A549 (cell line): ENCODE measurements around the gene GRPEL2. TPM values are rescaled to one million over a fixed set of nuclear protein-coding genes. Genes with fewer than 3 reads are reported as not detected.

Experiments used
- ATAC-seq, 2 experiments: fragments of 200-7000 bp in 1 of 2; fragments of >200 bp in 1 of 2; cut with Nextera tagmentation in 1 of 2; cut with Tn5 transposase in 1 of 2; 3 replicates each; pipeline versions ENCODE4 v1.8.0 to v1.9.1; 2018 to 2020; ENCODE audit warnings: mild to moderate bottlenecking in 1 of 2, moderate library complexity in 1 of 2
- CTCF ChIA-PET: fragments of 300-600 bp; sonication (Branson Sonifier 250); formaldehyde crosslinking; extraction: SDS; loops from one replicate; lab custom pipeline; 2021; ENCODE audit warnings: antibody characterized with exemption, inconsistent platforms; lab: Yijun Ruan, JAX
- POLR2A ChIA-PET: fragments of 350-600 bp; formaldehyde crosslinking; extraction: SDS; loops from one replicate; lab custom pipeline; 2021; ENCODE audit warnings: antibody characterized with exemption, inconsistent platforms; lab: Yijun Ruan, JAX
- DNase-seq, 2 experiments: peaks; one replicate each; pipeline versions ENCODE4 v3.0.0 to v3.0.0-alpha.2; 2011 to 2016; ENCODE audit warnings: low read depth in 1 of 2, low spot score in 1 of 2
- FAIRE-seq: peaks from 2 replicates; lab custom pipeline; 2011; peaks lifted over from hg19 to GRCh38; lab: Jason Lieb, UNC
- H3K27ac ChIP-seq, 2 experiments: fragments of >200 bp; sonication (Bioruptor Twin); formaldehyde crosslinking; 3 replicates each; pipeline ENCODE4 v1.5.1; 2016 to 2017
- H3K4me1 ChIP-seq: fragments of >200 bp; sonication (Bioruptor Twin); formaldehyde crosslinking; 3 replicates; pipeline ENCODE4 v1.6.1; 2016
- H3K4me2 ChIP-seq: fragments of >200 bp; sonication (Bioruptor Twin); formaldehyde crosslinking; 3 replicates; pipeline ENCODE4 v1.6.1; 2016
- H3K4me3 ChIP-seq: fragments of >200 bp; sonication (Bioruptor Twin); formaldehyde crosslinking; 3 replicates; pipeline ENCODE4 v1.5.1; 2016
- H3K9me3 ChIP-seq: fragments of >200 bp; sonication (Bioruptor Twin); formaldehyde crosslinking; 3 replicates; pipeline ENCODE4 v1.6.1; 2016
- BCL3 ChIP-seq: fragments of >200 bp; sonication (Bioruptor Twin); formaldehyde crosslinking; IDR thresholded peaks from 3 replicates; pipeline ENCODE4 v1.6.1; 2016
- CBX2 ChIP-seq: fragments of 200-600 bp; sonication (generic); IDR thresholded peaks from 2 replicates; pipeline ENCODE4 v1.6.1; 2016; ENCODE audit warnings: low read depth, mild to moderate bottlenecking, borderline replicate concordance
- CEBPB ChIP-seq, 2 experiments: fragments of >200 bp in 1 of 2; sonication (Bioruptor Twin) in 1 of 2; formaldehyde crosslinking in 1 of 2; IDR thresholded peaks; 2 replicates each; pipeline ENCODE4 v1.6.1; 2012 to 2016
- EHMT2 ChIP-seq: fragments of 200-600 bp; sonication (generic); IDR thresholded peaks from 2 replicates; pipeline ENCODE4 v1.6.1; 2016; ENCODE audit warnings: antibody characterized with exemption, low read depth, mild to moderate bottlenecking, moderate library complexity
- EP300 ChIP-seq, 2 experiments: fragments of >200 bp; sonication (Bioruptor Twin); formaldehyde crosslinking; IDR thresholded peaks; 2 replicates in 1 of 2; 3 replicates in 1 of 2; pipeline ENCODE4 v1.6.1; 2016 to 2017
- ESRRA ChIP-seq: fragments of 150-350 bp; IDR thresholded peaks from 2 replicates; pipeline ENCODE4 v1.6.1; 2014; ENCODE audit warnings: mild to moderate bottlenecking, low read length, borderline replicate concordance
- FOSL2 ChIP-seq, 2 experiments: fragments of 450-650 bp in 1 of 2; fragments of >200 bp in 1 of 2; sonication (Bioruptor Twin) in 1 of 2; formaldehyde crosslinking; IDR thresholded peaks; 2 replicates each; pipeline versions ENCODE4 v1.5.0 to v1.6.1; 2016 to 2020; ENCODE audit warnings: mild to moderate bottlenecking in 1 of 2, moderate library complexity in 1 of 2
- GATA3 ChIP-seq: IDR thresholded peaks from 2 replicates; pipeline ENCODE4 v1.6.1; 2012; ENCODE audit warnings: borderline replicate concordance
- HDAC2 ChIP-seq: fragments of 200-600 bp; sonication (generic); IDR thresholded peaks from 2 replicates; pipeline ENCODE4 v1.6.1; 2016
- HES2 ChIP-seq: fragments of >200 bp; sonication (Bioruptor Twin); formaldehyde crosslinking; IDR thresholded peaks from 2 replicates; pipeline ENCODE4 v1.6.1; 2016
- HEYL ChIP-seq: fragments of 250-450 bp; sonication (Bioruptor Pico); IDR thresholded peaks from 2 replicates; pipeline ENCODE4 v1.8.0; 2021; ENCODE audit warnings: mild to moderate bottlenecking, moderate library complexity
- HOXB13 ChIP-seq: fragments of 250-450 bp; sonication (Bioruptor Pico); IDR thresholded peaks from 2 replicates; pipeline ENCODE4 v1.5.0; 2020; ENCODE audit warnings: low read depth, mild to moderate bottlenecking, moderate library complexity
- HOXB5 ChIP-seq: fragments of 250-450 bp; sonication (Bioruptor Pico); IDR thresholded peaks from 2 replicates; pipeline ENCODE4 v1.5.0; 2020; ENCODE audit warnings: mild to moderate bottlenecking, moderate library complexity
- JUNB ChIP-seq: fragments of >200 bp; sonication (Bioruptor Twin); formaldehyde crosslinking; IDR thresholded peaks from 2 replicates; pipeline ENCODE4 v1.6.1; 2016
- KDM5A ChIP-seq: fragments of 200-600 bp; sonication (generic); IDR thresholded peaks from 2 replicates; pipeline ENCODE4 v1.6.1; 2016; ENCODE audit warnings: antibody characterized with exemption, mild to moderate bottlenecking
- MAZ ChIP-seq: fragments of 150-350 bp; IDR thresholded peaks from 2 replicates; pipeline ENCODE4 v1.6.1; 2014; ENCODE audit warnings: antibody characterized with exemption, low read depth, low read length, borderline replicate concordance
- MYC ChIP-seq: IDR thresholded peaks from 2 replicates; pipeline ENCODE4 v1.6.1; 2012; ENCODE audit warnings: mild to moderate bottlenecking, inconsistent platforms, low read length, improper control_type of control experiment, borderline replicate concordance
- NPAS2 ChIP-seq: fragments of 250-450 bp; sonication (Bioruptor Pico); IDR thresholded peaks from 2 replicates; pipeline ENCODE4 v1.8.0; 2022; ENCODE audit warnings: mild to moderate bottlenecking, moderate library complexity, borderline replicate concordance
- NR3C1 ChIP-seq: fragments of >200 bp; sonication (Bioruptor Twin); formaldehyde crosslinking; IDR thresholded peaks from 3 replicates; pipeline ENCODE4 v1.6.1; 2017
- PBX3 ChIP-seq: IDR thresholded peaks from 2 replicates; pipeline ENCODE4 v1.6.1; 2012
- PHF8 ChIP-seq: fragments of 200-600 bp; sonication (generic); IDR thresholded peaks from 2 replicates; pipeline ENCODE4 v1.6.1; 2016; ENCODE audit warnings: low read depth, mild to moderate bottlenecking, antibody characterized with exemption, moderate library complexity, borderline replicate concordance
- RAD21 ChIP-seq, 2 experiments: fragments of >200 bp in 1 of 2; sonication (Bioruptor Twin) in 1 of 2; formaldehyde crosslinking in 1 of 2; IDR thresholded peaks in 1 of 2; conservative IDR thresholded peaks in 1 of 2; 2 replicates in 1 of 2; 3 replicates in 1 of 2; pipeline ENCODE4 v1.6.1; 2012 to 2018; ENCODE audit warnings: inconsistent platforms in 1 of 2
- RFX5 ChIP-seq: fragments of 450-650 bp; IDR thresholded peaks from 2 replicates; pipeline ENCODE4 v1.7.1; 2014; ENCODE audit warnings: antibody characterized with exemption, mild to moderate bottlenecking, moderate library complexity
- RNF2 ChIP-seq: fragments of 200-600 bp; sonication (generic); IDR thresholded peaks from 2 replicates; pipeline ENCODE4 v1.6.1; 2016; ENCODE audit warnings: low read depth, mild to moderate bottlenecking, antibody characterized with exemption, moderate library complexity, borderline replicate concordance
- TP53 ChIP-seq: fragments of 250-450 bp; sonication (Bioruptor Pico); IDR thresholded peaks from 2 replicates; pipeline ENCODE4 v1.5.0; 2021; ENCODE audit warnings: mild to moderate bottlenecking, moderate library complexity
- WGBS: methylation state at CpG from one replicate; pipeline ENCODE4 v1.1.6; 2017; ENCODE audit errors: missing lambda C conversion rate; 5-methylcytosine and 5-hydroxymethylcytosine counted together
- polyA plus RNA-seq, 4 experiments: library from polyadenylated mRNA; depleted of rRNA in 3 of 4; stranded (reverse); fragments of >200 nt; fragmentation: RNase III in 1 of 4; extraction: RNeasy Plus Mini Kit Qiagen cat#74134 plus additional on column Dnase treatment in 1 of 4; gene quantifications; 2 replicates in 3 of 4; 3 replicates in 1 of 4; pipeline ENCODE4 v1.2.3, GENCODE V29; 2011 to 2017
- TF ChIP-seq, protein P1 (sequence below): fragments of 450-650 bp; IDR thresholded peaks from 2 replicates; pipeline ENCODE4 v1.6.1; 2014; ENCODE audit warnings: antibody characterized with exemption
- TF ChIP-seq, protein P2 (sequence below): fragments of 250-450 bp; sonication (Bioruptor Pico); IDR thresholded peaks from 2 replicates; pipeline ENCODE4 v1.5.0; 2020; ENCODE audit warnings: low read depth, mild to moderate bottlenecking, moderate library complexity

Gene GRPEL2
- polyA plus RNA-seq, 2 of the 4 experiments (the other 2 are of a cell fraction): 10.4 to 26.4 TPM

DNA sequence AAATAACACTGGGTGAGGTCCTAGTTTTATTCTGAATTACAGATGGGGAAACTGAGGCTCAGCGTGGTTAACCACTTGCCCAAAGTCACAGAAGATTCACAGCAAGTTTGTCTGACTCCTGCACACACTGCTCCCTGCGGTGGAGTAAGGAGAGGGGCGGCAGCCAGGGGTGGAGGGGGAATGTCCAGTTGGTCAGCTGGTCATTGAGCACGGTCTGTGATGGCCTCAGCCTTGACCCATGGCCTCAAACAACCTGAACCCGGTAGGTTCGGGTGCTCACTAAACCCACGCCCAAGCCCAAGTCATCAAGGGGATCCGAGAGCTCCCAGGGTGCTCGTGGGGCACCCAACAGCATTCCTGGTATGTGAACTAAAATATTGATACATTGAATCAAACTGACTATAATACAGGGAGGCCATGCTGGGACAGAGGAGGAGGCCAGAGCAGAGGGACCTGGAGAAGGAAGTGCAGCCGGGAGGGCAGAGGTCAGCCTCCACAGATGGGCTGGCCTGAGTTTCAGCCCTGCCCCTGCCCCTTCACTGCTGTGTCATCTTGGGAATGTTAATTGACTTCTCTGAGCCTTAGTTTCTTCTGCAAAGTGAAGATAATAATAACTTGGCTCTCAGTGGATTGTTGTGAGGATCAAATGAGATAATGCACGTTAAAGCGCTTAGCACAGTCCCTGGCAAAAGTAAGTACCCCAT lies 37.4 kb downstream of the GRPEL2 start:
- CTCF ChIA-PET: interaction anchor here (0.6 to 44.9 kb wide), 25 partner anchors 10 to 640 kb away, joined by 3 to 1709 read pairs (median 4); partner anchors contain the start of genes CSNK1A1, GRPEL2 and PCYOX1L

GRCh38 chr5:149383399-149383798 lies 38.1 kb downstream of the GRPEL2 start:
- no peak overlapping the region for H3K4me2 ChIP-seq
- ATAC-seq (no peak), DNase-seq (no peak), FAIRE-seq (no peak)
- ChIA-PET POLR2A (no interaction called here), CTCF (interaction anchor here (1.5 to 44.9 kb wide), 7 partner anchors 10 to 235 kb away, joined by 4 to 1709 read pairs (median 58); partner anchors contain the start of gene CSNK1A1)
- TF ChIP-seq HOXB5 (CRISPR knock-in tag) (no peak), RAD21 (conservative IDR thresholded peaks at IDR 0.05 in 1 of 2, IDR thresholded peaks at IDR 0.05 in 1 of 2) (no peak), RNF2 (no peak), PHF8 (no peak), NR3C1 (no peak), HES2 (no peak)
- H3K27ac ChIP-seq: no peak overlapping the region; a peak in 1 of 6 replicates
- 84% methylated on average over 9 of the region's 9 CpGs for WGBS
- no peaks in the 10 kb centered on the region; the same call in 2 of the 3 replicates for H3K4me1 ChIP-seq
- H3K9me3 ChIP-seq: no peaks in the 10 kb centered on the region
- H3K4me3 ChIP-seq: no peak overlapping the region

More for the DNA sequence above, 37.4 kb downstream of the GRPEL2 start:
- no peak for TF ChIP-seq HDAC2
- TF ChIP-seq, protein P1, sequence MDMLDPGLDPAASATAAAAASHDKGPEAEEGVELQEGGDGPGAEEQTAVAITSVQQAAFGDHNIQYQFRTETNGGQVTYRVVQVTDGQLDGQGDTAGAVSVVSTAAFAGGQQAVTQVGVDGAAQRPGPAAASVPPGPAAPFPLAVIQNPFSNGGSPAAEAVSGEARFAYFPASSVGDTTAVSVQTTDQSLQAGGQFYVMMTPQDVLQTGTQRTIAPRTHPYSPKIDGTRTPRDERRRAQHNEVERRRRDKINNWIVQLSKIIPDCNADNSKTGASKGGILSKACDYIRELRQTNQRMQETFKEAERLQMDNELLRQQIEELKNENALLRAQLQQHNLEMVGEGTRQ: no peak
- no peak for TF ChIP-seq HOXB5 (CRISPR knock-in tag)
- no peak for TF ChIP-seq MYC
- TF ChIP-seq, protein P2, sequence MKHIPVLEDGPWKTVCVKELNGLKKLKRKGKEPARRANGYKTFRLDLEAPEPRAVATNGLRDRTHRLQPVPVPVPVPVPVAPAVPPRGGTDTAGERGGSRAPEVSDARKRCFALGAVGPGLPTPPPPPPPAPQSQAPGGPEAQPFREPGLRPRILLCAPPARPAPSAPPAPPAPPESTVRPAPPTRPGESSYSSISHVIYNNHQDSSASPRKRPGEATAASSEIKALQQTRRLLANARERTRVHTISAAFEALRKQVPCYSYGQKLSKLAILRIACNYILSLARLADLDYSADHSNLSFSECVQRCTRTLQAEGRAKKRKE (CRISPR knock-in tag): no peak
- no peak for TF ChIP-seq BCL3
- no peak for TF ChIP-seq ESRRA
- TF ChIP-seq CEBPB (IDR thresholded peaks at IDR 0.05): no peak
- TF ChIP-seq TP53: no peak
- no peak for TF ChIP-seq RNF2
- no peak for TF ChIP-seq HOXB13
- no peak for TF ChIP-seq JUNB
- no peak for TF ChIP-seq EHMT2
- Histone ChIP-seq H3K4me1 (no peaks in the 10 kb centered on the region; the same call in 2 of the 3 replicates), H3K4me3 (no peak overlapping the region), H3K9me3 (no peaks in the 10 kb centered on the region), H3K27ac (peak overlapping the region in 1 of 2 experiments; percentile 68; a peak in 2 of 6 replicates), H3K4me2 (no peak overlapping the region)
- 82% methylated on average over 12 of the region's 12 CpGs for WGBS
- ATAC-seq (no peak), FAIRE-seq (no peak), DNase-seq (no peak)
- POLR2A ChIA-PET: interaction anchor here (0.6 kb wide), 1 partner anchor 22 kb away, joined by 3 read pairs; no protein-coding TSS in a partner anchor

GRCh38 chr5:149386166-149386565 lies 40.9 kb downstream of the GRPEL2 start:
- Histone ChIP-seq H3K9me3 (no peaks in the 10 kb centered on the region), H3K4me2 (no peak overlapping the region), H3K27ac (no peak overlapping the region), H3K4me3 (no peak overlapping the region), H3K4me1 (no peaks in the 10 kb centered on the region; the same call in 2 of the 3 replicates)
- ChIA-PET CTCF (interaction anchor here (1.0 to 44.9 kb wide), 7 partner anchors 9 to 179 kb away, joined by 3 to 1709 read pairs (median 5); no protein-coding TSS in a partner anchor), POLR2A (no interaction called here)
- no peak for FAIRE-seq
- no peak for DNase-seq
- 70% methylated on average over 5 of the region's 5 CpGs for WGBS
- ATAC-seq: no peak
- TF ChIP-seq NR3C1: no peak
- TF ChIP-seq EHMT2: no peak
- no peak for TF ChIP-seq HEYL
- TF ChIP-seq KDM5A: no peak
- no peak for TF ChIP-seq NPAS2 (CRISPR knock-in tag)
- TF ChIP-seq CBX2: no peak
- TF ChIP-seq BCL3: no peak
- TF ChIP-seq GATA3: no peak
- TF ChIP-seq FOSL2 (IDR thresholded peaks at IDR 0.05): no peak
- no peak for TF ChIP-seq FOSL2 (CRISPR knock-in tag; IDR thresholded peaks at IDR 0.05)
- TF ChIP-seq PBX3: no peak
- TF ChIP-seq MAZ: no peak
- no peak for TF ChIP-seq ESRRA
- no peak for TF ChIP-seq EP300 (IDR thresholded peaks at IDR 0.05)
- no peak for TF ChIP-seq RFX5
